HL-60 (cell line): Measurements from ENCODE around the gene EP300.
"Not testable (repeated sequence)": the region's sequence is repeated elsewhere in the genome, so short reads cannot be mapped to it uniquely, and the experiment has no call there.

Experiments
- DNase-seq, 2 experiments: peaks; one replicate each; pipeline ENCODE4 v3.0.0-alpha.2; 2010 to 2020; ENCODE audit warnings: low read depth in 1 of 2, low spot score in 1 of 2
- H3K27ac ChIP-seq: fragments of 250-450 bp; sonication (Bioruptor Pico); replicated peaks from 2 replicates; pipeline ENCODE4 v1.5.1; 2020; ENCODE audit warnings: mild to moderate bottlenecking, moderate library complexity
- H3K27me3 ChIP-seq: fragments of 250-450 bp; sonication (Bioruptor Pico); 2 replicates; pipeline ENCODE4 v1.5.1; 2021; ENCODE audit warnings: mild to moderate bottlenecking, moderate library complexity; ENCODE audit not compliant: insufficient read depth, poor library complexity, severe bottlenecking
- H3K4me3 ChIP-seq: replicated peaks from 2 replicates; pipeline ENCODE4 v1.5.1; 2011; ENCODE audit warnings: mild to moderate bottlenecking, control low read depth, low read length; ENCODE audit not compliant: insufficient read depth
- GABPA ChIP-seq: IDR thresholded peaks from 2 replicates; pipeline ENCODE4 v1.6.1; 2012; ENCODE audit warnings: low read depth
- POLR2AphosphoS5 ChIP-seq: IDR thresholded peaks from 2 replicates; pipeline ENCODE4 v1.6.1; 2012; ENCODE audit warnings: low read depth
- SPI1 ChIP-seq: IDR thresholded peaks from 2 replicates; pipeline ENCODE4 v1.6.1; 2012; ENCODE audit warnings: low read depth, mild to moderate bottlenecking, borderline replicate concordance
- TF ChIP-seq, protein P1 (sequence below): IDR thresholded peaks from one replicate; pipeline ENCODE4 v1.5.1; 2011; ENCODE audit warnings: low read length, control low read depth, inconsistent platforms; ENCODE audit not compliant: insufficient read depth
- TF ChIP-seq, protein P2 (sequence below): IDR thresholded peaks from 2 replicates; pipeline ENCODE4 v1.6.1; 2012; ENCODE audit warnings: low read depth; ENCODE audit not compliant: insufficient replicate concordance

EP300 gene

DNA sequence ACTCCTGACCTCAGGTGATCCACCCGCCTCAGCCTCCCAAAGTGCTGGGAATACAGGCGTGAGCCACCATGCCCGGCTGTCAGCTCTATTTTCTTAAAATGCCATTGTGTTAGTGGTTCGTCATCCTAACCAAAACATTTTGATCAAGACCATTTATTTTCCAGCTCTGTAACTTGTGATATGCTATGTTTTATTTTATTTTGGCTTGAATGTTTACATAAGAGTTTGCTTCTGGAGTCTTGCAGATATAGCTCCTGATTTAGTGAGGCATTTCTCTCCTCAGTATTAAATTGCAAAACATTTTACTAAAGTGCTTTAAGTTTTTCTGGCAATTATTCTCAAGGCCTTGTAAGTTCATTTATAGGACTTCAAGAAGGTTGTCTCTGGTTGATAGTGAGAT, 4.4 kb downstream of the EP300 start:
- TF ChIP-seq SPI1 = no peak
- TF ChIP-seq GABPA = no peak
- TF ChIP-seq, protein P1, sequence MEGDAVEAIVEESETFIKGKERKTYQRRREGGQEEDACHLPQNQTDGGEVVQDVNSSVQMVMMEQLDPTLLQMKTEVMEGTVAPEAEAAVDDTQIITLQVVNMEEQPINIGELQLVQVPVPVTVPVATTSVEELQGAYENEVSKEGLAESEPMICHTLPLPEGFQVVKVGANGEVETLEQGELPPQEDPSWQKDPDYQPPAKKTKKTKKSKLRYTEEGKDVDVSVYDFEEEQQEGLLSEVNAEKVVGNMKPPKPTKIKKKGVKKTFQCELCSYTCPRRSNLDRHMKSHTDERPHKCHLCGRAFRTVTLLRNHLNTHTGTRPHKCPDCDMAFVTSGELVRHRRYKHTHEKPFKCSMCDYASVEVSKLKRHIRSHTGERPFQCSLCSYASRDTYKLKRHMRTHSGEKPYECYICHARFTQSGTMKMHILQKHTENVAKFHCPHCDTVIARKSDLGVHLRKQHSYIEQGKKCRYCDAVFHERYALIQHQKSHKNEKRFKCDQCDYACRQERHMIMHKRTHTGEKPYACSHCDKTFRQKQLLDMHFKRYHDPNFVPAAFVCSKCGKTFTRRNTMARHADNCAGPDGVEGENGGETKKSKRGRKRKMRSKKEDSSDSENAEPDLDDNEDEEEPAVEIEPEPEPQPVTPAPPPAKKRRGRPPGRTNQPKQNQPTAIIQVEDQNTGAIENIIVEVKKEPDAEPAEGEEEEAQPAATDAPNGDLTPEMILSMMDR = no peak
- TF ChIP-seq, protein P2, sequence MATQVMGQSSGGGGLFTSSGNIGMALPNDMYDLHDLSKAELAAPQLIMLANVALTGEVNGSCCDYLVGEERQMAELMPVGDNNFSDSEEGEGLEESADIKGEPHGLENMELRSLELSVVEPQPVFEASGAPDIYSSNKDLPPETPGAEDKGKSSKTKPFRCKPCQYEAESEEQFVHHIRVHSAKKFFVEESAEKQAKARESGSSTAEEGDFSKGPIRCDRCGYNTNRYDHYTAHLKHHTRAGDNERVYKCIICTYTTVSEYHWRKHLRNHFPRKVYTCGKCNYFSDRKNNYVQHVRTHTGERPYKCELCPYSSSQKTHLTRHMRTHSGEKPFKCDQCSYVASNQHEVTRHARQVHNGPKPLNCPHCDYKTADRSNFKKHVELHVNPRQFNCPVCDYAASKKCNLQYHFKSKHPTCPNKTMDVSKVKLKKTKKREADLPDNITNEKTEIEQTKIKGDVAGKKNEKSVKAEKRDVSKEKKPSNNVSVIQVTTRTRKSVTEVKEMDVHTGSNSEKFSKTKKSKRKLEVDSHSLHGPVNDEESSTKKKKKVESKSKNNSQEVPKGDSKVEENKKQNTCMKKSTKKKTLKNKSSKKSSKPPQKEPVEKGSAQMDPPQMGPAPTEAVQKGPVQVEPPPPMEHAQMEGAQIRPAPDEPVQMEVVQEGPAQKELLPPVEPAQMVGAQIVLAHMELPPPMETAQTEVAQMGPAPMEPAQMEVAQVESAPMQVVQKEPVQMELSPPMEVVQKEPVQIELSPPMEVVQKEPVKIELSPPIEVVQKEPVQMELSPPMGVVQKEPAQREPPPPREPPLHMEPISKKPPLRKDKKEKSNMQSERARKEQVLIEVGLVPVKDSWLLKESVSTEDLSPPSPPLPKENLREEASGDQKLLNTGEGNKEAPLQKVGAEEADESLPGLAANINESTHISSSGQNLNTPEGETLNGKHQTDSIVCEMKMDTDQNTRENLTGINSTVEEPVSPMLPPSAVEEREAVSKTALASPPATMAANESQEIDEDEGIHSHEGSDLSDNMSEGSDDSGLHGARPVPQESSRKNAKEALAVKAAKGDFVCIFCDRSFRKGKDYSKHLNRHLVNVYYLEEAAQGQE = no peak
- TF ChIP-seq POLR2AphosphoS5 = no peak
- no peak for DNase-seq
- no peak overlapping the region for H3K4me3 ChIP-seq
- H3K27ac ChIP-seq = no peak overlapping the region
- H3K27me3 ChIP-seq = no peaks in the 10 kb centered on the region

DNA sequence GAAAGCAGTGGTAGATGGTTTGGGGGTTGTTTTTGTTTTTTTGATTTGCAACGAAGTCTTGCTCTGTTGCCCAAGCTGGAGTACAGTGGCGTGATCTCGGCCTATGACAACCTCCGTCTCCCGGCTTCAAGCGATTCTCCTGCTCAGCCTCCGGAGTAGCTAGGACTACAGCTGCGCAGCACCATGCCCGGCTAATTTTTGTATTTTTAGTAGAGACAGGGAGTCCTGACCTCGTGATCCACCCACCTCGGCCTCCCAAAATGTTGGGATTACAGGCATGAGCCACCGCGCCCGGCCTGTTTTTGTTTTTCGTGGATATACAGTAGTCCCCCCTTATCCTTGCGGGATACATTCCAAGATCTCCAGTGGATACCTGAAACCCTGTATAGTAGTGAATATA, 6.6 kb downstream of the EP300 start:
- no peak overlapping the region for H3K27ac ChIP-seq
- no peak for DNase-seq
- H3K4me3 ChIP-seq = no peak overlapping the region
- no peaks in the 10 kb centered on the region for H3K27me3 ChIP-seq
- TF ChIP-seq, protein P2 = no peak
- TF ChIP-seq, protein P1 = no peak
- TF ChIP-seq SPI1 (no peak), POLR2AphosphoS5 (no peak), GABPA (no peak)

DNA sequence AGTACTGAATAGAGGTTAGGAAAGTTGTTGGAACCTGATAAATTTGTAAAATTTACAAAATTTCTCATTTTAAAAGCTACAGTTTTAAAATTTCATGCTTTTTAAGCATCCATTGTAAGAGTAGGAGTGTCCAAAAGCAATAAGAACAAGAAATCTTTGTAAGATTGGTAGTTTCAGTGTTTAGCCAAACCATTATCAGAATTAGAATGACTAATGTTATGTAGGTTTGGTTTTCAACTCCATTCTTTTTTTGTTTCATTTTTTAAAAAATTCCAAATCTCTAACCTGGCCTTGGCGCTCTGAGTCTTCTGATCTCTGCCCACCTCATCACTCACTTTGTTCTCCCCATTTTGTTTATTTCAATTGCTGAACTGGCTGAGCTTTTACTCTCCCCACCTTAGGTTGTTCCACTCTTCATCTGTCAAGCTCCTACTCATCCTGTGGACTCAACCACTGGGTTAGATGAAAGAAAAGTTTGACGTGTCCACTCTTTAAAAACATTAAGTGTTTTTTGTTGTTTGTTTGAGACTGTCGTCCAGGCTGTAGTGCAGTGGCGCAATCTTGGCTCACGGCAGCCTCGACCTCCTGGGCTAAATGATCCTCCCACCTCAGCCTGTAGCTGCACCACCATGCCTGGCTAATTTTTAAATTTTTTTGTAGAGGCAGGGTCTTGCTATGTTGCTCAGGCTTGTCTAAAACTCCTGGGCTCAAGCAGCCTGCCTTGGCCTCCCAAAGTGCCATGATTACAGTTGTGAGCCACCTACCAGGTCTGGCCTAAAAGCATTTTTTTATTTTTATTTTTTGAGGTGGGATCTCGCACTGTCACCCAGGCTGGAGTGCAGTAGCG, 14.0 kb downstream of the EP300 start:
- no peak overlapping the region; the same call in 1 of the 2 replicates for H3K27ac ChIP-seq
- no peak overlapping the region for H3K4me3 ChIP-seq
- no peak for TF ChIP-seq SPI1
- no peak for TF ChIP-seq GABPA
- TF ChIP-seq, protein P1 = no peak
- TF ChIP-seq, protein P2 = no peak
- no peaks in the 10 kb centered on the region for H3K27me3 ChIP-seq
- no peak for DNase-seq

DNA sequence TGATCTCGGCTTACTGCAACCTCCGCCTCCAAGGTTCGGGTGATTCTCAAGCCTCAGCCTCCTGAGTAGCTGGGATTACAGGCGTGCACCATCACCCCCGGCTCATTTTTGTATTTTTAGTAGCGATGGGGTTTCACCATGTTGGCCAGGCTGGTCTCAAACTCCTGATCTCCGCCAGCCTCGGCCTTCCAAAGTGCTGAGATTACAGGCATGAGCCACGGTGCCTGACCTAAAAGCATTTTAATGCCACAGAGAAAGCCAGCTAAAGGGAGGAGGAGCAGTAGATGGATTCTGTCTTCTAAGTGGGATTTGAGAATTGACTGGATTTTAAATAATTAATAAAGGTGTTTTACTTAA, 14.6 kb downstream of the EP300 start:
- H3K4me3 ChIP-seq, H3K27ac ChIP-seq, DNase-seq, H3K27me3 ChIP-seq: not testable (repeated sequence)
